M059J (cell line): Measurements from ENCODE around the gene ARHGAP12. TPM values are rescaled to one million over a fixed set of nuclear protein-coding genes. Genes with fewer than 3 reads are reported as not detected.

ENCODE experiments used
- DNase-seq: peaks from one replicate; pipeline ENCODE4 v3.0.0-alpha.2; 2012; ENCODE audit warnings: low read depth
- total RNA-seq: library from RNA; depleted of rRNA; stranded (reverse); fragments of >200 nt; shearing (Covaris generic); gene quantifications from 2 replicates; pipeline ENCODE4 v1.2.3, GENCODE V29; 2014; rRNA removed

The ARHGAP12 gene
- total RNA-seq, 1 experiment from 2014 or later, result 17.4 TPM

DNA sequence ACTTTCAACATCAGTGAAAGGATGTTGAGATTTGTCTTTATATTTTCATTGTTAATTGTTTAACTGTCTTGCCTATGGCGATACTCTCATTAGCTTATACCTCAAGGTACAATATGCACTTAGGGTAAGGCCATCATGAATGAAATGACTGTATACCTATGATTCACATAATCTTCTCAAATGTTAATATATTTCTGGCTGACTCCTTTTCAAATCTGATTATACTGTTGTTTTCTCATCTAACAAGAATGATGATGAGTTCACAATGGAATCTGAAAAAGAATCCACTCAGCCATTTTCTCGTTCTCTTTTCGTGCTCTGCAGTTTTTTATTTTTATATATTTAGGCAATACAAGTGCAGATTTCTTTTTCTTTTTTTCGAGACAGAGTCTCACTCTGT is 159.1 kb downstream of the ARHGAP12 start:
- peak; percentile 52 for DNase-seq

DNA sequence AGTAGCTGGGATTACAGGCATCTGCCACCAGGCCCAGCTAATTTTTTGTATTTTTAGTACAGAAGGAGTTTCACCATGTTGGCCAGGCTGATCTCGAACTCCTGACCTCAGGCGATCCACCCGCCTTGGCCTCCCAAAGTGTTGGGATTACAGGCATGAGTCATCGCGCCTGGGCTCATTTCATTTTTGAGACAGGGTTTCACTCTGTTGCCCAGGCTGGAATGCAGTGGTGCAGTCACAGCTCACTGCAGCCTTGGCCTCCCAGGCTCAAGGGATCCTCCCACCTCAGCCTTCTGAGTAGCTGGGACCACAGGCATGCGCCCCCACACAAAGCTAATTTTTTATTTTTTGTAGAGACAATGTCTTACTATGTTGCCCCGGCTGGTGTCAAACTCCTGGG is 159.7 kb downstream of the ARHGAP12 start:
- peak; percentile 55 for DNase-seq

DNA sequence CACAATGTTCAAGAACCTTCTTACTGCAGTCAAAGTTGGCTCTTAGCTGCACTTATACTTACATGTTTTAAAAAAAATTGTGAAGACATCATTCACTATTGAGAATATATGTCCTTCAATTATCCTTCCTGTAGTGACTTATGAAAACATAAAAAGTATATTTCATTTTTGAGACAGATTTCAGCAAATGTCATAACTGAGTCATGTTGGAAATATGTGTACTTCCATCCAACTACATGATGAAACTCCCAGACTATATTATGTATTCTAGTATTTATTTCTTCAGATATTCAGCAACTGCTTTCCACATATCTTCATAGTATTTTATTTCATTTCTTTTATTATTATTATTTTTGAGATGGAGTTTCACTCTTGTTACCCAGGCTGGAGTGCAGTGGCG is 160.2 kb downstream of the ARHGAP12 start:
- DNase-seq, result no peak

DNA sequence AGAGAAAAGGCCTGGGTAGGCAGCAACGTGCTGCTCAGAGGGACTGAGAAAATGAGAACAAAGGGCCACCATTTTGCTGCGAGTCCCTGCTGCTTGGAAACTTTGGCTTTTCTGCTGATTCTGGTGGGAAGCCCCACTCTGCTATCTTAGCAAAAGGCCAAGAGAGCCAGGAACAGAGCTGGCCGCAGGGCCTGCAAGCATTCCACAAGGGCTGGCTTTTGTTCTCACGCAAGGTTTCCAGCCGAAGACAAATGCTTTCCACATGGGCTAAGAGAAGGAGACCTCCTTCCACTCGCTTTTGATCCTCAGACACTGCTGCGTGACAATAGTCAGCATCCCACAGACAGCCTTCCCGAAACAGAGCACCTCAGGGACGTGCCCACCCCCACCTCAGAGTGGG is 163.1 kb downstream of the ARHGAP12 start:
- no peak for DNase-seq

DNA sequence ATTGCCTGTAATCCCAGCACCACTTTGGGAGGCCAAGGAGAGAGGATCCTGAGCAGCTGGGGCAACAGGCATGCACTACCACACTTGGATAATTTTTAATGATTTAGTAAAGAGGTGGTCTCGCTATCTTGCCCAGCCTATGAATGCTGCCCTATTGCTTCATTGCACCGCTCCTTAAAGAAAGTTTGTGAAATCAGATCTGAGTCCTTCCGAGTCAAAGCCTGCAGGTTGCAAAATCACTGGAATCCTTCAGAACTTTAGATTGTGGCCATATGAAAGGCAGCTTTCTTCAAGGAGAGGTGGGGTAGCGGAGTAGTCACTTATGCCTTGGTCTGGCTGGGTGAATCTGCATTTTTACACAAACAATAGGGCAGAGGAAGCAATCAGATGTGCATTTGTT is 166.3 kb downstream of the ARHGAP12 start:
- DNase-seq, result no peak

DNA sequence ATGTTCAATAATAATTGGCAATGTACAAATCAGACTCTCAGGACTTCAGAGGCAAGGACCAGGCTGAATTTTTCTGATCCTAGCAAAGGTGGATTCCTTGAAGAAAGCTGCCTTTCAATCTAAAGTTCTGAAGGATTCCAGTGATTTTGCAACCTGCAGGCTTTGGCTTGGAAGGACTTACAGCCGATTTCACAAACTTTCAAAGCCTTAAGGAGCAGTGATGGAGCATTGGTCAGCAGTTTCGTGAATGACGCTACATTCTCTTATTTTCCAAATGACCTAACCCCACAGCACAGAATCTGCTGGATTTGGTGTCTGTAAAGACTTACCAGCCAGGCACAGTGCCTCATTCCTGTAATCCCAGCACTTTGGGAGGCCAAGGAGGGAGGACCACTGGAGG is 167.5 kb downstream of the ARHGAP12 start:
- no peak for DNase-seq

DNA sequence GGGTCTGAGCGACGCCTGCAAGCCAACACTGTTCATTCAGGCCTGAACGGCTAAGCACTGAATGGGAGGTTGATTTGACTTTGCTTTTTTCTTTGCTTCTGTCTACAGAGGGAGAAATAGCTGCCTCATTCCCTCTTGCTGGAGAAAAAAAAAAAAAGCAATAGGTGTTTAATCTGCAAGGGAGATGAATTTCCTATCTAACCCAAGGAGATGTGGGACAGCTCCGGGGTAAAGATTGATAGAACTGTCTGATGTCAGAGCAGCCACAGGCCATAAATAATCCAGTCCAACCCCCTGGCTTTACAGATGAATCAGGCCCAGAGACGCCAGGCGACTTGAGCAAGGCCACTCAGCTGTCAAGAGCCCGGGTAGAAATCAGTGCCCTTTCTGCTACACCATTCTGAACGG is 168.0 kb downstream of the ARHGAP12 start:
- no peak for DNase-seq

DNA sequence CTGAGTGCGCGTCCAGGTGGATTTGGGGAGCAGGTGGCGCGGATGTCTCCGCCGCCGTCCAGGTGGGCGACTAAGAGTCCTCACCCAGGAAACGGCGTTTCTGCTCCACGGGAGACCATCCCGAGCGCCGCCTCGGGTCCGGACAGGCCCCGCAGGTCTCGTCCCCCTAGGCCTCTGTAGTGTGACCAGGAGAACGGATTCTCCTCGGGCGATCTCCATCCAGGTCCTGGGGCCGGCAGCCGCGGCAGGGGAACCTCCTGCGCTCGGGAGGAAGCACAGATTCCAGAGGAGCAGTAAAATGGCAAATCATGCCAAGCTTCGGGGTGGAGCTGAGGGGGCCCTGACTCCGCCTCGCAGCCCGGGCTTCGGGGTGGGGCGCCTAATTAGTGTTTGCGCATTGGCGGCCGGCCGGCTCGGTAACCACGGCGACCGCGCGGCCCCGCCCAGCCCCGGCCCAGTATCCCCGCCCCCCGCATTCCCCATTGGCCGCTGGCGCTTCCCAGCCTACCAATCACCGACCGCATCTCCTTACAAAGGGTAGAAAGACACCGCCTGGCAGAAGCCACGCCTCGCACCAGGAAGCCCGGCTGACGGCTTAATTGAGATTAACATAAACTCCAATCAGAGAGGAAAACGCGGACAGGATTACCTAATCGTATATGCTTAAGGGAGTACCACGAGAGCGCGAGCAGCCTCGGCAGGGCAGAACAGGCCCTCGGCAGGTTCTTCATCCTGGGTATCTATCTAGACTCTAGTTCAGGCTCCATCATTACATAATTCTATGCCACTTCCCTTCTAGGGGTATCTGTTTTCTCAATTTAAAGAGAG is 168.6 kb downstream of the ARHGAP12 start:
- DNase-seq, result peak; percentile 91

DNA sequence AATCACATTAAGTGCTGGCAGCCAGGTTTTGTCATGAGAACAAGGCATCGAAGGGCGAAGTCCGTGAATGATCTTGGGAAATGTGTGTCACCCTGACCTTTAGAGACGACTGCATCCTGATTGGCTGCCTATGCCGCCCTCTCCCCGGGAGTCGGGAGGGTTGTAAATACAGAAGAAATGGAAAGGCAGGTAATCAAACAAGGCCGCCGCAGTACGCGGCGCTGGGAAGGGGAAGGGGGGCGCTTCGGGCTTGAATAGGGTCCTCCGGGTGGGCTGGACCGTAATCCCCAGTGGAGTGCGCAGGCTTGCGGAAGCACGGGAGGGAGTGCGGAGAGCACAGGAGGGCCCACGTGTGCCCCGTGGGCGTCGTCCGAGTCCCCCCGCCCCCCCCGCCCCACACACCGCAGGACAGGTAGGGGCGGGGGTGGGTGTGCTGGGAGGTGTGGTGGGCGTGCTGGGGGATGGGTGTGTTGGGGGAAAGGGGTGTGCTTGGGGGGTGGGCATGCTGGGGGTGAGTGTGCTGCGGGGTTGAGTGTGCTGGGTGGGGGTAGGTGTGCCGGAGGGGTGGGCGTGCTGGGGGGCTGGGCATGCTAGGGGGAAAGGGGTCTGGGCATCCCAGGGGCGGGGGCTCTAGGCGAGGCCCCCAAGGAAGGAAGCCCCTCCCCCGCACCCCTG is 169.4 kb downstream of the ARHGAP12 start:
- no peak for DNase-seq

DNA sequence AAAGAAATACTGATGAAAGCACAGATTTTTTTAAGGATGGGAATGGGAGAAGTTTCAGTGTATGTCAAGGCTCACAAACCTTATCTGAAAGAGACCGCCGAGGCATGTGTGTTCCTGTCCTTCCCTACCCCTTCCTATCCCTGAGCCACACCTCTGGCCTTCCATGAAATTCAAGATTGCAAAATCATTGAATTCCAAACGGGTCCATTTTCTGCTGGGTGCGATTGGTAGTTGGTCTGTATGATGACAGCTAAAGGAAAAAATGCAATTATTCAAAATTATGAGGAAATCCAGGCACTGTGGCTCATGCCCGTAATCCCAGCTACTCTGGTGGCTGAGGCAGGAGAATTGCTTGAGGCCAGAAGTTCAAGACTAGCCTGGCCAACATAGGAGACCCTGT is 170.1 kb downstream of the ARHGAP12 start:
- DNase-seq, result no peak

DNA sequence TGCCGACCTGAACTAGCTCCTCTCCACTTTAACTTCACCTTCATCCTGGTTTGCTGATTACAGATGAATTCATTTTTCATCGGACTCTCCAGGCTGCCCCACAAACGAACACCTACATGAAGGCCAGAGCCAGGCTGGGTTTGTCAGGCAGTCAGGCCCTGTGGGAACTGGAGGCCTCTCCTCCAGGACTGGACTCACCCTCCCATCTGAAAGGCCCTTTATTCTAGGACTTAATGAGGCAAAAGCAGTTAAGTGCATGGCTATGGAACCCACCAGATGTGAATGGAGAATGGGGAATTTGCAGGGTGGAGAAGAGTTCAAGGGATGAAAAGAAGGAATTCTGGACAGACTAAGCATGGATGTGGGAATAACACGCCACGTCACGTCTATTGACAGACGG is 170.8 kb downstream of the ARHGAP12 start:
- DNase-seq, result no peak

DNA sequence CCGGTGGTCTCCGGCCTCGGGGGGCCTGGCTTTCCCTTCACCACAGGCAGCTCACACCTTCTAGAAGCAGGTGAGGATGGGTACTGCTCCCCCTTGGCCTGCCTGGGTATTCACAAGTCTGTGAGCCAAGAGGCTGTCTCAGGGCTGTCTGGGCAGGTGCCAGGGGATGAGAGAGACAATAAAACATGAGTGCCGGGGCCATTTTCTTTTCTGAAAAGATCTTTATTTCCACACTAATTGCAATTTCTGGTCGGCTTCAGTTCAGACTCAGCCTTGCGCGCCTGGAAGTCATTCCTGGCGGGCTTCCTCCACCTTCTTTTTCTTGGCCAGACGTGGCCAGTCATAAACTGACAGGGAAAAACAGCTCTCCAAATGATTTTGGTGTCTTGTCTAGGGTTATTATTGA is 171.2 kb downstream of the ARHGAP12 start:
- no peak for DNase-seq

DNA sequence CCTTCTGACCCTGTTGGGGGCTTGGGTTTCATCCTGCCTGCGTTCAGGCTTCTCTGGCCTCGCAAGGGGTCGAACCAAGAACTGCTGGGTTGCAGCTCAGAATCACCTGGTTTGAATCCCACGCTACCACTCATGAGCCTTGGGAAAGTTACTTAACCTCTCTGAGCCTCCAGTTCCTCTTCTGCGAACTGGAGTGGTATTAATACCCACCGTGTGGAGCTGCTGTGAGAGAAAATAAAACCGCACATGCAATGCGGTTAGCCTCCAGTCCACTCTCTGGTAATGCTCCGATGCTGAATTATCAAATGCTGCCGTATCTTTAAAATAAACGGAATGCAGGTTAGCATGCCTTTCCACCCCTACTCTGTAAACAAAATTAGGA is 171.9 kb downstream of the ARHGAP12 start:
- DNase-seq, result no peak

DNA sequence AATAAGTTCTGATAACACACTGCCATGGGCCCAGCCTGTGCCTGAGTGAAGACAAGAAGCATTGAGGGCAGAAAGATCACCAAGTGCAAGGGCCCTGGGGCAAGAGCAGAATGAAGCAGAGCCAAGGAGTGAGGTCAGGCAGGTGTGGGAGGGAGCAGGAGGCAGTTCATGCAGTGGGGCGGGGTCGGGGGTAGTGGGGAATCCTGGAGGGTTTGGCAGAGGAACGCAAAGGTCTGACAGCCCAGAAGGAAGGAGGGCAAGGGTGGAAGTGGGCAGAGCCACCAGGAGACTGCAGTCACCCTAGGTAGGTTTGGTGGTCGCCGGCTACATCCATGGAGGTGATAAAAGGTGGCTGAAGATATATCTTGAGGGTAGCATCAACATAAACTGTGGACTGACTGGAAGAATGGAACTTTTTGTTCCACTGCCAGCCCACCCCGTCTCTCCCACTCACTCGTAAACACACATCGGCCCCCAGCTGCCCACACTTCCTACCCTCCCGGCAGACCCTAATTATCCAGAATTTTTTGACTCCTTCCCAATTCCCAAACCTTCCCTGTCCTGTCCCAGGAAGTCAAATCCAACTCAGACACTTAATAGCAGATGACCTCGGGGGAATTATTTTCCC is 172.4 kb downstream of the ARHGAP12 start:
- no peak for DNase-seq

Other genes with a start within 250 kb of the ARHGAP12 start
- 42.4 and 52.4 TPM in 2 replicates for gene KIF5B, start 127.6 kb upstream of the ARHGAP12 start, total RNA-seq